K562 (cell line): ENCODE data around the gene POMGNT2. TPM values are rescaled to one million over a fixed set of nuclear protein-coding genes. Genes with fewer than 3 reads are reported as not detected.

ENCODE experiments used
- ATAC-seq: fragments of 200-7000 bp; cut with Tn5 transposase; 3 replicates; pipeline ENCODE4 v1.9.1; 2020; ENCODE audit warnings: moderate library complexity
- BruUV-seq: library from RNA; stranded (reverse); fragments of 400-500 nt; replicated peaks from 2 replicates; lab custom pipeline; 2021; lab: Mats Ljungman, UMichigan
- CTCF ChIA-PET: fragments of 300-600 bp; formaldehyde crosslinking; extraction: SDS; loops from one replicate; lab custom pipeline; 2021; ENCODE audit warnings: low intra/inter-chr PET ratio; lab: Yijun Ruan, JAX
- POLR2A ChIA-PET: fragments of 300-600, 350-650 bp; sonication (Branson Sonifier 250); formaldehyde crosslinking; extraction: SDS; loops from one replicate; lab custom pipeline; 2021; ENCODE audit warnings: antibody characterized with exemption, inconsistent platforms; lab: Yijun Ruan, JAX
- DNase-seq, 4 experiments: peaks; one replicate each; pipeline versions ENCODE4 v3.0.0 to v3.0.0-alpha.2; 2011 to 2018; ENCODE audit warnings: low spot score in 3 of 4, mixed read lengths in 3 of 4; ENCODE audit errors: extremely low read depth in 1 of 4
- FAIRE-seq: peaks from 2 replicates; lab custom pipeline; 2011; peaks lifted over from hg19 to GRCh38; lab: Jason Lieb, UNC
- H2AFZ ChIP-seq: 2 replicates; pipeline ENCODE4 v1.6.0; 2011; ENCODE audit warnings: low read depth, low read length, control low read depth, inconsistent platforms
- H3K27ac ChIP-seq: fragments of 200-600 bp; 3 replicates; pipeline ENCODE4 v1.8.0; 2011; ENCODE audit warnings: low read depth, mild to moderate bottlenecking, control low read depth, inconsistent platforms, low read length, moderate library complexity, mixed read lengths; ENCODE audit errors: extremely low read depth
- H3K27me3 ChIP-seq, 2 experiments: fragments of 300-600 bp in 1 of 2; 2 replicates in 1 of 2; 3 replicates in 1 of 2; pipeline versions ENCODE4 v1.6.0 to v1.8.0; 2011; ENCODE audit warnings: inconsistent platforms in 2 of 2, low read length in 2 of 2, mild to moderate bottlenecking in 1 of 2, mixed read lengths in 1 of 2, moderate library complexity in 1 of 2; ENCODE audit not compliant: control insufficient read depth in 2 of 2, insufficient read depth in 2 of 2
- H3K36me3 ChIP-seq: fragments of 300-600 bp; 3 replicates; pipeline ENCODE4 v1.8.0; 2011; ENCODE audit warnings: mild to moderate bottlenecking, low read length, inconsistent platforms; ENCODE audit not compliant: control insufficient read depth, insufficient read depth
- H3K4me1 ChIP-seq, 2 experiments: fragments of 200-600 bp in 1 of 2; replicated peaks in 1 of 2; 2 replicates in 1 of 2; 3 replicates in 1 of 2; pipeline versions ENCODE4 v1.5.1 to v1.8.0; 2011; ENCODE audit warnings: inconsistent platforms in 2 of 2, low read length in 2 of 2, mild to moderate bottlenecking in 1 of 2, mixed read lengths in 1 of 2, moderate library complexity in 1 of 2; ENCODE audit not compliant: control insufficient read depth in 2 of 2, insufficient read depth in 2 of 2
- H3K4me2 ChIP-seq: 2 replicates; pipeline ENCODE4 v1.6.1; 2011; ENCODE audit warnings: low read length, control low read depth, inconsistent platforms, mixed read lengths; ENCODE audit not compliant: insufficient read depth
- H3K4me3 ChIP-seq: fragments of 200-600 bp; sonication (generic), shearing (Covaris generic); 2 replicates; pipeline ENCODE4 v1.5.1; 2016; ENCODE audit warnings: control low read depth, inconsistent platforms
- H3K79me2 ChIP-seq: fragments of 200-600 bp; 3 replicates; pipeline ENCODE4 v1.8.0; 2011; ENCODE audit warnings: low read length, inconsistent platforms; ENCODE audit not compliant: control insufficient read depth, insufficient read depth
- H3K9ac ChIP-seq, 2 experiments: 2 replicates each; pipeline versions ENCODE4 v1.6.0 to v1.6.1; 2011; ENCODE audit warnings: low read depth in 2 of 2, low read length in 2 of 2, control low read depth in 1 of 2, inconsistent platforms in 1 of 2, mild to moderate bottlenecking in 1 of 2, mixed read lengths in 1 of 2; ENCODE audit not compliant: insufficient read depth in 1 of 2
- H3K9me1 ChIP-seq: one replicate; pipeline ENCODE4 v1.6.0; 2011; ENCODE audit warnings: inconsistent platforms, mild to moderate bottlenecking, low read length, moderate library complexity; ENCODE audit not compliant: control insufficient read depth, insufficient read depth
- H3K9me3 ChIP-seq: replicated peaks from 2 replicates; pipeline ENCODE4 v1.5.1; 2011; ENCODE audit warnings: low read depth, low read length, inconsistent platforms; ENCODE audit not compliant: control insufficient read depth, insufficient read depth
- H4K20me1 ChIP-seq: replicated peaks from 2 replicates; pipeline ENCODE4 v1.6.1; 2011; ENCODE audit warnings: low read length, inconsistent platforms, mixed read lengths; ENCODE audit not compliant: control insufficient read depth, insufficient read depth
- BMI1 ChIP-seq: fragments of 150-350 bp; IDR thresholded peaks from 2 replicates; pipeline ENCODE4 v1.6.1; 2014; ENCODE audit warnings: low read length
- CEBPB ChIP-seq: fragments of 450-650 bp; IDR thresholded peaks from 2 replicates; pipeline ENCODE4 v1.6.1; 2016; ENCODE audit warnings: missing genetic modification characterization, missing compliant biosample characterization
- ETV1 ChIP-seq: fragments of 450-650 bp; conservative IDR thresholded peaks from 2 replicates; pipeline ENCODE4 v1.6.1; 2016; ENCODE audit warnings: missing genetic modification characterization, control low read depth, low read depth, missing compliant biosample characterization
- FOXJ2 ChIP-seq: fragments of 200-800 bp; sonication (Bioruptor generic); IDR thresholded peaks from 2 replicates; pipeline ENCODE4 v1.6.1; 2016; ENCODE audit warnings: missing genetic modification characterization, missing compliant biosample characterization
- MAFF ChIP-seq: IDR thresholded peaks from 2 replicates; pipeline ENCODE4 v1.6.1; 2012; ENCODE audit warnings: low read length, improper control_type of control experiment
- MAZ ChIP-seq, 2 experiments: fragments of 450-650 bp in 1 of 2; sonication (generic) in 1 of 2; formaldehyde crosslinking; IDR thresholded peaks in 1 of 2; conservative IDR thresholded peaks in 1 of 2; 2 replicates each; pipeline versions ENCODE4 v1.4.0 to v1.5.0; 2020; ENCODE audit warnings: mild to moderate bottlenecking in 1 of 2, missing genetic modification reagents in 1 of 2
- MED1 ChIP-seq: sonication (generic); formaldehyde crosslinking; IDR thresholded peaks from 2 replicates; pipeline ENCODE4 v1.8.1; 2023; ENCODE audit warnings: missing genetic modification reagents, borderline replicate concordance
- MNT ChIP-seq, 2 experiments: fragments of 450-650 bp; conservative IDR thresholded peaks; 2 replicates each; pipeline ENCODE4 v1.6.1; 2017; ENCODE audit warnings: mild to moderate bottlenecking in 2 of 2, moderate library complexity in 2 of 2
- MYBL2 ChIP-seq, 2 experiments: fragments of 450-650 bp in 1 of 2; sonication (generic) in 1 of 2; formaldehyde crosslinking in 1 of 2; IDR thresholded peaks; 2 replicates each; pipeline versions ENCODE4 v1.6.1 to v1.8.1; 2017 to 2022; ENCODE audit warnings: borderline replicate concordance in 1 of 2, inconsistent platforms in 1 of 2, low read depth in 1 of 2, mild to moderate bottlenecking in 1 of 2, missing genetic modification reagents in 1 of 2, moderate library complexity in 1 of 2
- PHF20 ChIP-seq: fragments of 450-650 bp; IDR thresholded peaks from 2 replicates; pipeline ENCODE4 v1.6.1; 2018; ENCODE audit not compliant: partially characterized antibody
- PML ChIP-seq: IDR thresholded peaks from 2 replicates; pipeline ENCODE4 v1.6.1; 2012; ENCODE audit warnings: low read length, inconsistent platforms
- PTTG1 ChIP-seq: fragments of 450-650 bp; IDR thresholded peaks from 2 replicates; pipeline ENCODE4 v1.6.1; 2016; ENCODE audit warnings: low read depth, mild to moderate bottlenecking, missing genetic modification characterization, missing compliant biosample characterization
- RFX7 ChIP-seq: fragments of 250-450 bp; sonication (Bioruptor Pico); IDR thresholded peaks from 2 replicates; pipeline ENCODE4 v1.5.1; 2021; ENCODE audit warnings: mild to moderate bottlenecking
- SAP30 ChIP-seq: fragments of 200-600 bp; sonication (generic); IDR thresholded peaks from 2 replicates; pipeline ENCODE4 v1.6.1; 2012; ENCODE audit warnings: borderline replicate concordance, low read depth, mild to moderate bottlenecking, moderate library complexity, low read length, control low read depth, inconsistent platforms; ENCODE audit not compliant: insufficient read depth, poor library complexity, severe bottlenecking
- SRF ChIP-seq, 2 experiments: fragments of 250-450, 450-650 bp in 1 of 2; sonication (Bioruptor Pico) in 1 of 2; sonication (generic) in 1 of 2; formaldehyde crosslinking; IDR thresholded peaks; 2 replicates each; pipeline versions ENCODE4 v1.5.0 to v1.5.1; 2020 to 2022; ENCODE audit warnings: mild to moderate bottlenecking in 1 of 2, missing genetic modification reagents in 1 of 2
- U2AF1 ChIP-seq: fragments of 200-400 bp; formaldehyde crosslinking; optimal IDR thresholded peaks from 2 replicates; pipeline ENCODE3; 2017; ENCODE audit warnings: mild to moderate bottlenecking, low read depth, low read length, moderate library complexity
- WGBS: fragments of 100-300 bp; shearing (Covaris generic); methylation state at CpG from one replicate; pipeline ENCODE4 v1.1.6; 2016; ENCODE audit warnings: low coverage, mixed read lengths; ENCODE audit not compliant: insufficient coverage; ENCODE audit errors: missing lambda C conversion rate; 5-methylcytosine and 5-hydroxymethylcytosine counted together
- in situ Hi-C: fragments of 300-500 bp; cut with MboI; formaldehyde crosslinking; loops from 4 replicates; pipeline ENCODE4 v1.15.0; 2018; ENCODE audit warnings: inconsistent platforms, mixed read lengths
- intact Hi-C: fragments of 100-400 bp; cut with micrococcal nuclease; formaldehyde crosslinking; loops from 2 replicates; pipeline ENCODE4 v1.14.2; 2022
- polyA plus RNA-seq, 8 experiments: library from polyadenylated mRNA; depleted of rRNA in 4 of 8; stranded (reverse) in 5 of 8; unstranded in 3 of 8; fragments of >200 nt; fragmentation: Nextera tagmentation in 2 of 8; fragmentation: Illumina TruSeq in 1 of 8; extraction: Ambion mirVana in 2 of 8; extraction: Trizol in 1 of 8; gene quantifications; 2 replicates each; pipeline versions ENCODE4 v1.2.1 to v1.2.3, GENCODE V29; 2011 to 2014; ENCODE audit warnings: inconsistent platforms in 1 of 8, missing spikeins in 1 of 8
- total RNA-seq, 7 experiments: library from RNA; depleted of rRNA in 6 of 7; stranded (reverse); fragments of >200 nt in 6 of 7; fragmentation: Illumina TruSeq in 2 of 7; extraction: Trizol in 2 of 7; gene quantifications; 2 replicates each; pipeline versions ENCODE4 v1.2.1 to v1.2.3, GENCODE V29; 2011 to 2021; ENCODE audit warnings: low replicate concordance in 1 of 7
- TF ChIP-seq, protein P1 (sequence below): fragments of 250-450 bp; sonication (Bioruptor Pico); IDR thresholded peaks from 2 replicates; pipeline ENCODE4 v1.4.0; 2020; ENCODE audit warnings: mild to moderate bottlenecking, moderate library complexity

POMGNT2 gene
- total and polyA plus RNA-seq, 9 of the 15 experiments (the other 6 are each of a cell fraction or from before 2014, with no cell fraction given) = 0.65 to 14.1 (median 10.3) TPM

DNA sequence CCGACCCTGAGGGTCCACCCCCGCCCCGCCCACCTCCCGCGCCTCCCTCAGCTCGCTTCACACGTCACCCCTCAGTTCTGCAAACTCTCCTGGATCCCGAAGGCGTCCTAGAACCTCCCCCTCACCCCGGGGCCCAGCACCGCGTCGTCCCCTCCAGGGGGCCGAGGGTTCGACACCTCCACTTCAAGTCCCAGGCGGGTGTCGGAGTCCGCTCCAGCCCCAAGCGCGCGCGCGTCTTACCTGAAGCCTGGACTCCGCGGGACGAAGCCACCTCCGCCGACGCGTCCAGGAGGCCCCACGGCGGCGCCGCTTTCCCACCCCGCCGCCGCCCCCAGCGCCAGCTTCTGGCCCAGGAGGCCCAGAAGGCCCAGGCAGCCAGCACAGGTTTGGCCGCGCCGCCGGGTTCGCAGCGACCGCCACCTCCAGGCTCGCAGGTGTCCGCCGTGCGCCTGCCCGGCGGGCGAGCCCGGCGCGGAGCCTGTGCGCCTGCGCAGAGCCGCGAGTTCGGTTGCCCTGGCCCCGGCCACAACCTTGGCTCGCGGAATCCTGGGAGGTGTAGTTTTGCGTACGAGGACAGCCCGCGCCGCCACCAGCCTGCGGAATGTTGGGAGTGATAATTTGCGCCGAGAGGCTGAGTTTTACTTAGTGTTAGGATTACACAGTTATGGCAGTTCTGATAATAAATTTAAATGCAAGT lies at the start of gene POMGNT2 (continued):
- TF ChIP-seq SRF (CRISPR knock-in tag; IDR thresholded peaks at IDR 0.05) (no peak), ETV1 (tag) (no peak), PHF20 (peak; percentile 66)
- TF ChIP-seq, all 486 proteins: peak for 85

GRCh38 chr3:43154980-43155379 lies 49.1 kb upstream of the POMGNT2 start:
- H3K4me1 ChIP-seq = no peaks in the 10 kb centered on the region
- 1% methylated on average over 5 of the region's 5 CpGs for WGBS
- no peaks in the 10 kb centered on the region for H3K9me1 ChIP-seq
- ATAC-seq = no peak
- no peaks in the 10 kb centered on the region for H3K79me2 ChIP-seq
- no TSS peak for BruUV-seq
- CTCF ChIA-PET = interaction anchor here (0.6 to 4.2 kb wide), 3 partner anchors 191 to 212 kb away, joined by 3 to 27 read pairs (median 4); no protein-coding TSS in a partner anchor
- no peak for DNase-seq
- H3K27ac ChIP-seq = no peak overlapping the region
- no peaks in the 10 kb centered on the region for H3K36me3 ChIP-seq
- H3K9ac ChIP-seq = no peak overlapping the region
- FAIRE-seq = no peak
- H3K9me3 ChIP-seq = no peaks in the 10 kb centered on the region
- H2AFZ ChIP-seq = no peak overlapping the region
- in situ Hi-C loops = loop anchor here (10.0 kb wide), 1 partner anchor 190 kb away; no protein-coding TSS in a partner anchor
- intact Hi-C loops = loop anchor here (2.0 kb wide), 1 partner anchor 194 kb away; no protein-coding TSS in a partner anchor
- 0 out of 2 replicates have a peak, but pooled peaks cover 4% of the 10 kb centered on the region for H4K20me1 ChIP-seq
- no peak overlapping the region for H3K4me2 ChIP-seq
- POLR2A ChIA-PET = no interaction called here
- no peak overlapping the region for H3K4me3 ChIP-seq
- H3K27me3 ChIP-seq = peaks cover 6 to 45% of the 10 kb centered on the region in 2 experiments; a peak in 4 of 5 replicates
- TF ChIP-seq PML (no peak), MYBL2 (IDR thresholded peaks at IDR 0.05; ENCODE audit: low read depth) (no peak), MYBL2 (CRISPR knock-in tag; IDR thresholded peaks at IDR 0.05; ENCODE audit: borderline replicate concordance) (no peak), RFX7 (CRISPR knock-in tag) (no peak), MED1 (no peak), BMI1 (no peak), CEBPB (tag) (no peak), MAFF (no peak), MAZ (CRISPR knock-in tag; conservative IDR thresholded peaks at IDR 0.05 in 1 of 2, IDR thresholded peaks at IDR 0.05 in 1 of 2) (no peak), FOXJ2 (tag) (no peak), PTTG1 (tag) (no peak), SAP30 (no peak), MNT (conservative IDR thresholded peaks at IDR 0.05) (no peak), U2AF1 (no peak)
- TF ChIP-seq, protein P1, sequence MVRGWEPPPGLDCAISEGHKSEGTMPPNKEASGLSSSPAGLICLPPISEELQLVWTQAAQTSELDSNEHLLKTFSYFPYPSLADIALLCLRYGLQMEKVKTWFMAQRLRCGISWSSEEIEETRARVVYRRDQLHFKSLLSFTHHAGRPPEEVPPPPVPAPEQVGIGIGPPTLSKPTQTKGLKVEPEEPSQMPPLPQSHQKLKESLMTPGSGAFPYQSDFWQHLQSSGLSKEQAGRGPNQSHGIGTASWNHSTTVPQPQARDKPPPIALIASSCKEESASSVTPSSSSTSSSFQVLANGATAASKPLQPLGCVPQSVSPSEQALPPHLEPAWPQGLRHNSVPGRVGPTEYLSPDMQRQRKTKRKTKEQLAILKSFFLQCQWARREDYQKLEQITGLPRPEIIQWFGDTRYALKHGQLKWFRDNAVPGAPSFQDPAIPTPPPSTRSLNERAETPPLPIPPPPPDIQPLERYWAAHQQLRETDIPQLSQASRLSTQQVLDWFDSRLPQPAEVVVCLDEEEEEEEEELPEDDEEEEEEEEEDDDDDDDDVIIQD (CRISPR knock-in tag) = no peak
